Neural cell (in vitro differentiated cells): Measurements from ENCODE around the gene SNAP25.

ENCODE experiments used
- CTCF ChIP-seq: fragments of 450-650 bp; IDR thresholded peaks from 2 replicates; pipeline ENCODE4 v1.5.1; 2014; ENCODE audit warnings: antibody characterized with exemption, mild to moderate bottlenecking, moderate library complexity; ENCODE audit not compliant: poor library complexity, severe bottlenecking
- EP300 ChIP-seq: fragments of 450-650 bp; conservative IDR thresholded peaks from 2 replicates; pipeline ENCODE4 v1.6.1; 2014; ENCODE audit warnings: antibody characterized with exemption, mild to moderate bottlenecking, moderate library complexity; ENCODE audit not compliant: poor library complexity, severe bottlenecking
- TAF1 ChIP-seq: IDR thresholded peaks from 2 replicates; pipeline ENCODE4 v1.6.1; 2012; ENCODE audit warnings: low read depth

- TF ChIP-seq CTCF (no peak), TAF1 (no peak), EP300 (peak; percentile 74)
These were observed 50.0 kb downstream of the SNAP25 start for GRCh38 chr20:10268636-10269035.
